ENCODE data around the gene COL4A2.
"Not testable (repeated sequence)": the region's sequence is repeated elsewhere in the genome, so short reads cannot be mapped to it uniquely, and the experiment has no call there.

The COL4A2 gene

GRCh38 chr13:110523180-110523579, 216.1 kb downstream of the COL4A2 start:
- no peak for DNase-seq

- no peak for DNase-seq
Observed at GRCh38 chr13:110523838-110524540, 216.9 kb downstream of the COL4A2 start.

GRCh38 chr13:110524541-110525257, 217.6 kb downstream of the COL4A2 start:
- DNase-seq, result peak; percentile 20

- DNase-seq, result no peak
Observed at GRCh38 chr13:110525328-110526319, 218.5 kb downstream of the COL4A2 start.

- DNase-seq, result no peak
Observed at GRCh38 chr13:110528371-110528770, 221.3 kb downstream of the COL4A2 start.

GRCh38 chr13:110528911-110529310, 221.8 kb downstream of the COL4A2 start:
- DNase-seq, result no peak

GRCh38 chr13:110529522-110530311, 222.6 kb downstream of the COL4A2 start:
- DNase-seq, result no peak

- no peak for DNase-seq
Observed at GRCh38 chr13:110531100-110531499, 224.0 kb downstream of the COL4A2 start.

GRCh38 chr13:110531671-110532083, 224.6 kb downstream of the COL4A2 start:
- no peak for DNase-seq

- not testable (repeated sequence) for DNase-seq
Observed at GRCh38 chr13:110532258-110532657, 225.2 kb downstream of the COL4A2 start.

GRCh38 chr13:110533771-110534670, 226.9 kb downstream of the COL4A2 start:
- no peak for DNase-seq

- DNase-seq, result no peak
Observed at GRCh38 chr13:110535526-110535925, 228.4 kb downstream of the COL4A2 start.

GRCh38 chr13:110536006-110536693, 229.1 kb downstream of the COL4A2 start:
- no peak for DNase-seq

- DNase-seq, result no peak
Observed at GRCh38 chr13:110538632-110539031, 231.5 kb downstream of the COL4A2 start.

- DNase-seq, result no peak
Observed at GRCh38 chr13:110539894-110540293, 232.8 kb downstream of the COL4A2 start.

GRCh38 chr13:110540871-110541525, 233.9 kb downstream of the COL4A2 start:
- no peak for DNase-seq

- no peak for DNase-seq
Observed at GRCh38 chr13:110541526-110541920, 234.4 kb downstream of the COL4A2 start.

- no peak for DNase-seq
Observed at GRCh38 chr13:110542169-110542796, 235.2 kb downstream of the COL4A2 start.

GRCh38 chr13:110546378-110546777, 239.3 kb downstream of the COL4A2 start:
- DNase-seq, result no peak

- no peak for DNase-seq
Observed at GRCh38 chr13:110546926-110547325, 239.8 kb downstream of the COL4A2 start.

Data from activated CD4-positive, alpha-beta T cell treated with anti-CD3 and anti-CD28 coated beads, Interleukin-2, amount 50 U/mL, for 16 hours (primary cell).